NCI-H1048 (cell line): ENCODE results near the gene RELCH.
A peak's percentile ranks its signal among the peaks of the same experiment; 100 is the strongest.

Experiments used
- DNase-seq: peaks from one replicate; lab custom pipeline; 2025; lab: John Stamatoyannopoulos, UW

Gene RELCH

DNA sequence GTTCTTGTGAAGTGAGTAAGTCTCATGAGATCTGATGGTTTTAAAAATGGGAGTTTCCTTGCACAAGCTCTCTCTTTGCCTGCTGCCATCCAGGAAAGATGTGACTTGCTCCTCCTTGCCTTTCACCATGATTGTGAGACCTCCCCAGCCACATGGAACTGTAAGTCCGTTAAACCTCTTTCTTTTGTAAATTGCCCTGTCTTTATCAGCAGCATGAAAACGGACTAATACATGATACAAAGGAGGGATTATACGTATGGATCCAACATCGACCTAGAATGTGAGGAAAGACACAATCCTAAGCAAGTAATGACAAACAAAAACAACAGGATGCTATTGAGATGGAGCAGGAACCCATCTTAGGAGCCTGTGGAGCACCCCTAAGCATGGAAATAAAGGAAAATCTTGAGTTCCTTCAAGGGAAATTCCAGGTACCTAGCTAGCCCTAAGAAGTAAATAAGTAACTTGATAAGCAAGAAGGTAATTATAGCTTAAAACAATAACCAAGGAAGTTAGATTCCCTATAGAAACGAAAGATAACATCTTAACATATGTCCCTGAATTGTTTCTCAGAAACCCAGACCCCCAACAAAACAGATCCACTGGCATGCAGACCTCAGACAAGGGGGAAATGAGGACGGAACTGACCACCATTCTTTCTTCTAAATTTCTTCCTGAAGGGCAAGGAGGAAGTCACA is 136.6 kb downstream of the RELCH start:
- DNase-seq, result no peak

- no peak for DNase-seq
These were observed 137.2 kb downstream of the RELCH start for GRCh38 chr18:62324181-62324828.

DNA sequence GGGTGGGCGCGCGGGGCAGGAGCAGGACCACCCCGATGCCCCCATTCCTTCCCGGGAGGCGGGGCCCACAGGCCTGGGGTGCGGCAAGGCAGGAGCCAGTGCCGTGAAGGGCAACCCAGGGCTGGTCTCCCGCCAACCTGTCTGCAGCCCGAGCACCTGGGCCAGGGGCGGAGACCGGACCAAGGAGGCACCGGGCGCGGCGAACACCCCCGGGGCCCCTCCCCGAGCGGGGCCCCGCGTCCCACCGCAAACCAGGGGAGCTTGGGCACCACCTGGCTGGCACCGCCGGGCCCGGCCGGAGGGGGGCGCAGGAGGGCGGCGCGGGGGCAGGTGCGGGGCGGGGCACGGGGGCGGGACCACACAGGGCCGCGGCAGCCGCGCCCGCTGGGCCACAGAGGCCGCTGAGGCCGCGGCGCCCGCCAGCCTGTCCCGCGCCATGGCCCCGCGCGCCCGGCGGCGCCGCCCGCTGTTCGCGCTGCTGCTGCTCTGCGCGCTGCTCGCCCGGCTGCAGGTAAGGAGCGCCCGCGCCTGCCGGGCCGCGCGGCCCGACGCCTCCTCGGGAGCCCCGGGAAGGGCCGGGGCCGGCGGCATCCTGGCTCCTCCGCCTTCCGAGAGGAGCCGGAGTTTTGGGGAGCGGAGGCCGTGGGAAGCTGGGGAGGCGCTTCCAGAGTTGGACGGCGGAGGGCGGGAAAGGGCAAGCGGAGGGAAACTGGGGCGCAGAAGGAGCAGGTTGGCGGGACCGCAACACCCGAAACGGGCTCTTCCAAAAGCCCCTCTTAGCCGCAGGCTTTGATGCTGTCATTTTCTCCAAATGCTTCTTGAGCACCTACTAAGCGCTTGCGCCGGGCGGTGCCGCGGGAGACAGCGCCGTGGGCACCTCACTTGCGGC is 138.1 kb downstream of the RELCH start, which contains the start of gene TNFRSF11A:
TNFRSF11A (plus strand) TSS at position 394 of the 889 bp plus-strand sequence; CDS start at position 437, 43 bp downstream.
- DNase-seq, result peak; percentile 44

DNA sequence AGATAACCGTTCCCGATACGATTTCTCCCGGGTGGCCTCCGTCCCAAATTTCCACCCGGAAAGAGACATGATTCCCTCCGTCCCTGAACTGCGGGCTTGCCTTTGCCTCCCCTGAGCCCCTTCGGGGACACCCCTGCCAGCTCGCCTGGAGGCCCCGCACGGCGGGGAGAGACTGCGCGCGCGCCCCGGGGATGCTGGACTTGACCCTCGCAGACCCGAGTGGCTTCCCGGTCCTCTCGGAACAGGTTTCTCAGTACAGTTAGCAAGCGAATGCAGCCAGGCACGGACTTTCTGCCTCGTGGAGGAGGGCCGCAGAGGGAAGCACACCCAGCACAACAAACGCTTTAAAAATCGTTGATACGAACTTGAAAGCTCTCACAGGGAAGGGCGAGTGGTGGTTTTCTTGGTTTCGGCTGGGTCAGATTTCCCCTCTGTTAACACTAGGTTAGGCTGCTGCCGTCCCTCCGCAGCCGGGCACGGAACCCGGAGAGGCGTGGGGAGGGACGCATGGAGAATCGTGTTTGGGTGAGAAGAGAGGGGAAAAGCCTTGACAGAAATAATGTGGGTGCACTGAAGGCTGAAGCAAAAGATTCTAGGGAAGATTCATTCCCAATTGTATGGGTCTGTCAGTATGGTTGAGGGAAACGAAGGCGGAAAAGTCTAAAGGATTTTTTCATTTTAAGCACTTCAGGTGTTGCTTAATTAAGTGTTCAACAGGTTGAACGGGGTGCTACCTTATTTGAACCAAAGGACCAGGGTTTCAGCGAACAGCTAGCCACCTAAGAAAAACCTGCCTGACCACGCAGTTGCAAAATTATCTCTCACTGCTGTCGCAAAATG is 139.0 kb downstream of the RELCH start:
- no peak for DNase-seq

- DNase-seq, result no peak
These were observed 139.7 kb downstream of the RELCH start for GRCh38 chr18:62326646-62327348.

DNA sequence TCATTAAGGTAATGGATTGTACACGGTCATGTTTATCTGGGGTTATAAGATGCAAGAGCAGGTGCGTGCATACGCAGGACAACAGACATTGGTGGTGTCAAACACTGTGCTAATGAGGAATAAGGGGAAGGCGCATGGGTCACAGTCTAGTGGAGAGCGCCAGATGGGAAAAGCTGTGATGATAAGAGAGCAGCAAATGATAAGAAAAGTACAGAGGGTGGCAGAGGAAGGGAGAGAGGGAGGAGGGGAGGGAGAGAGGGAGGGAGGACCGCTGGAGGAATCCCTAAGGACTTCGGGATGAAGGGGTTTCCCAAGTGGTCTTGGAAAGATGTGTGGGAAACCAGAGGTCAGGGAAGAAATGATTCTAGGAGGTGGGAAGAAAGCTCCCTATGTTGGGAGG is 140.9 kb downstream of the RELCH start:
- DNase-seq, result no peak

DNA sequence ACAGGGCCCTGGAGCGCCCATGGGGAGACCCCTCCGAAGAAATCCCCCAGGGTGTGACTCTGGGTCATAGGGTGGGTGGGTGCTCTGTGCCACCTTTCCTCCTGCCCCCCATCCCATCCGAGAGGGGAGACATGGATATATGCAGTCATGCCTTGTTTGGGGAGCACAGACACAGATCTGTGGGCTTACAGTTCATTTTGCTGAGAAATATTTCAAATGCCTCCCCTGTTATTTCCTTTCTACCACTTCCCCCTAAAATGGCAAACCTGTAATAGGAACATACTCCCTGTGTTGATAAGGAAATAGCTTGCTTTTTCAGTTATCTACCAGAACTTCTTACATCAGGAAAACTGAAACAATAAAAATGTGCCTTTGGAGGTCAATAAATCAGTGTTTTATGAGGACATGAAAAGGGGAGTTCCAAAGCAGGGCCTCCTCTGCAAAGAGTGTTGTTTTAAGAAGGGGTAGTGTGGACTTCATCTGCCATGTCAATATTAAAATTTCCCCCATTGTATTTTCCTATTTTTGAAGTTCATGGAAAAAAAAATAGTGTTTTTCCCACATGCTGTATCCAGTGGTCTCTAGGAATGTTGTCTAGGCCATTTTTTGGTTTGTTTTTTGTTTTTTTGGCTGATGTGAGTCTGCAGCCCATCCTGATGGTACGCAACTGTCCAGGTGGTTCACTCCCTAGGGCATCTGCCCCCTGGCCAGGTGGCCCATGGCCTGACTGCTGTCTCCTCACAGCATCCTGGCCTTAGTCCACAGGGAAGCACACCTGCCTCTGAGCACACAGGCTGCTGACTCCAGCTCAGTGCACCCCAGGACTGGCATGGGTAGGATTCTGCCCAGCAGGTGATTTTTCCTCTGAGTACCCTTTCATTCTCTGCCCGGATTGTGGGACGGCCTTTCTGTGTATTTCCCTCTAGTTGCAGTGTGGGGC is 141.8 kb downstream of the RELCH start:
- DNase-seq, result no peak

DNA sequence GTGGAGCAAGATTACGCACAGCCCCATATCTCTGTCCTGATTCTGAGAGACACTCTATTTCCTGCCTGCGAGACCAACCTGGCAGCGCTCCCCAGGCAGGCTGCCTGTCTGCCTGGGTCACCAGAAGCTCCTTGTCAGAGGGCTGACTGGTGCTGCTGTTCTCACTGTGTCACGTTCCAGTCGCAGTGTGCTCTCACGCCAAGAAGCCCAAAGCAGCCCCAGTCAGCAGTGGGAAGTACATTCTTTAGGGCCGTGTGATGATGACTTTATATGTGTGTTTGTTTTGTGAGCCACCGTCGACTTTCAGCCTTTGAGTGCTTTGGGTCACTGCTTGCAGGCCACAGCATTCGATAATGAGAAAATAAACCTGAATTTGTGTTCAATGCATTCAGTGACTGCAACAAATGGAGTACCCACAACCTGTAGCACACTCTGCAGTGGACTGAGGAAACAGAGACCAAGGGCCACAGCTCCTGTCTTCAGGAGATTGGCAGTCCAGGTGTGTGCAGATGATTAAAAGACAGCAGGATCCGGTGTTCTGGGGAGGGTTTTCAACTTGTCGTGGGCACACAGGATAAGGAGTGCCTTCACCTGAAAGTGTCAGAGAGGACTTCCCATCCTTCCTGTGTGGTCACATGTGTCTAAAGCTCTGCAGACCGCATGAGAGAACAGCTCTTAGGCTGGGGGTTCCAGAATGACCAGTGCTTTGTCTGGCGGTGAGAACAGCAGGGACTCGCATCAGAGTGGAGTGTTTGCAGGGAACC is 142.8 kb downstream of the RELCH start:
- DNase-seq, result no peak

GRCh38 chr18:62330650-62331049 is 143.6 kb downstream of the RELCH start:
- DNase-seq, result no peak

GRCh38 chr18:62331581-62332356 is 144.7 kb downstream of the RELCH start:
- DNase-seq, result no peak

- no peak for DNase-seq
These were observed 145.4 kb downstream of the RELCH start for GRCh38 chr18:62332431-62332830.

- DNase-seq, result no peak
These were observed 146.1 kb downstream of the RELCH start for GRCh38 chr18:62332964-62333695.

- no peak for DNase-seq
These were observed 147.1 kb downstream of the RELCH start for GRCh38 chr18:62334120-62334519.

DNA sequence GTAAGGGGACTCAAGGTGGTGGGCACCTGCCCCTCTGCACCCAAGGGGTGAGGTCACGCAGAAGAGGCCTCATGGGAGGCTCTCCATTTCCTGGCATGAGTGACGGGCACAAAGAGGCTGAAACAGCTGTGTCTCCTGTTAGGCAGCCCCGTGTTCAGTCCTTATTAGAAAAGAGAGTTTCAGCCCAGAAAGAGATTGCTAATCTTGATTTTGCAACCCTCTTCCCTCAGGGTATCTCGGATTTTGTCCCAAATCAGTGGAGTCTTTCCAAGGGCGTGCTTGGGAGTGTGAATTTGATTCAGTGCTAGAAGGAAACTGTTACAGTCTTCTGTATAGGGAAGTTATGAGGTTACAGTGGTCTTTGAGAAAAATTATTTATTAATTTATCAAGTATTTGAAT is 148.4 kb downstream of the RELCH start:
- no peak for DNase-seq

- DNase-seq, result no peak
These were observed 149.6 kb downstream of the RELCH start for GRCh38 chr18:62336618-62337017.

DNA sequence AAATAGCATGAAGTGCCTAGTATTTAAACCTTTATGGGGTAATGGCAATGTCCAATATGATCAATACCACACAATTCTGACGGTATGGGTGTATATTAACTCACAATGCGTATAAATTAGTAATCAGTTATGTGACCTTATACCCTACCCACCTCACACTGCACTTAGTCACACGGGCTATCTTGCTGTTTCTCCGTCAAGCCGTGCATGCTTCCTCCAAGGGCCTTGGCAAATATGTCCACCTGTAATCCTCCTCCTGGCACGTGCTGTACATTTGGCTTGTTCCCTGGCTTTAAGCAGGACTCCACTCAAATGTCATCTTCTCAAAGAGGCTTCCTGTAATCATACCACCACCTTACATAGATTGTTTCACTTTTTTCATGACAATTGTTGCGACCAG is 150.3 kb downstream of the RELCH start:
- DNase-seq, result no peak

GRCh38 chr18:62338446-62339105 is 151.5 kb downstream of the RELCH start:
- no peak for DNase-seq
